Cardiac muscle cell (in vitro differentiated cells and primary cell): ENCODE data around the gene DHRS1. TPM values are rescaled to one million over a fixed set of nuclear protein-coding genes. Genes with fewer than 3 reads are reported as not detected.
"Not testable (repeated sequence)": the region's sequence is repeated elsewhere in the genome, so short reads cannot be mapped to it uniquely, and the experiment has no call there.

Experiments used
- DNase-seq, 2 donors: peaks; one replicate each; pipeline versions ENCODE4 v3.0.0 to v3.0.0-alpha.2; 2010 to 2017; ENCODE audit warnings: low read depth in 1 of 2, low spot score in 1 of 2
- H3K27ac ChIP-seq: fragments of 200-600 bp; sonication (generic); 2 replicates; pipeline ENCODE4 v1.5.1; 2016
- H3K27me3 ChIP-seq: fragments of 200-600 bp; sonication (generic); 2 replicates; pipeline ENCODE4 v1.6.0; 2016; ENCODE audit warnings: control low read depth
- H3K36me3 ChIP-seq: fragments of 200-600 bp; sonication (generic); 2 replicates; pipeline ENCODE4 v1.5.1; 2016; ENCODE audit warnings: control low read depth
- H3K4me1 ChIP-seq: fragments of 200-600 bp; sonication (generic); 2 replicates; pipeline ENCODE4 v1.8.1; 2017; ENCODE audit warnings: low read depth, mild to moderate bottlenecking, mixed run types
- H3K4me3 ChIP-seq: fragments of 200-600 bp; sonication (generic); 2 replicates; pipeline ENCODE4 v1.5.1; 2016; ENCODE audit warnings: mild to moderate bottlenecking
- H3K9me3 ChIP-seq: fragments of 200-600 bp; sonication (generic); 2 replicates; pipeline ENCODE4 v1.5.1; 2017; ENCODE audit warnings: low read depth, mild to moderate bottlenecking, control low read depth
- CTCF ChIP-seq: IDR thresholded peaks from 2 replicates; pipeline ENCODE4 v1.5.1; 2012; ENCODE audit warnings: low read depth, mild to moderate bottlenecking, low read length
- polyA plus RNA-seq: library from polyadenylated mRNA; unstranded; fragments of >200 nt; fragmentation: Nextera tagmentation; extraction: Ambion mirVana; gene quantifications from 2 replicates; pipeline ENCODE4 v1.2.1, GENCODE V29; 2016
- total RNA-seq: library from RNA; depleted of rRNA; stranded (reverse); fragments of >200 nt; gene quantifications from 2 replicates; pipeline ENCODE4 v1.2.3, GENCODE V29; 2016

The DHRS1 gene
- total and polyA plus RNA-seq, 2 experiments from 2014 or later = 43.2 to 58.1 TPM

GRCh38 chr14:24330973-24331674 is 31.5 kb upstream of the DHRS1 start:
- H3K36me3 ChIP-seq = no peaks in the 10 kb centered on the region
- no peak for DNase-seq
- peaks cover 63% of the 10 kb centered on the region for H3K27me3 ChIP-seq
- no peak for TF ChIP-seq CTCF
- no peak overlapping the region for H3K4me3 ChIP-seq
- H3K27ac ChIP-seq = no peak overlapping the region
- H3K4me1 ChIP-seq = peaks cover 7% of the 10 kb centered on the region
- H3K9me3 ChIP-seq = no peaks in the 10 kb centered on the region

GRCh38 chr14:24329736-24330135 is 30.2 kb upstream of the DHRS1 start:
- TF ChIP-seq CTCF = no peak
- Histone ChIP-seq H3K27ac (no peak overlapping the region), H3K27me3 (peaks cover 49% of the 10 kb centered on the region), H3K36me3 (no peaks in the 10 kb centered on the region), H3K4me1 (peaks cover 7% of the 10 kb centered on the region), H3K4me3 (no peak overlapping the region), H3K9me3 (no peaks in the 10 kb centered on the region)
- no peak for DNase-seq

GRCh38 chr14:24329073-24329663 is 29.6 kb upstream of the DHRS1 start:
- peaks cover 7% of the 10 kb centered on the region for H3K4me1 ChIP-seq
- no peaks in the 10 kb centered on the region for H3K9me3 ChIP-seq
- TF ChIP-seq CTCF = no peak
- H3K27ac ChIP-seq = no peak overlapping the region
- no peak overlapping the region for H3K4me3 ChIP-seq
- no peaks in the 10 kb centered on the region for H3K36me3 ChIP-seq
- no peak for DNase-seq
- peaks cover 44% of the 10 kb centered on the region for H3K27me3 ChIP-seq

GRCh38 chr14:24327914-24328313 is 28.3 kb upstream of the DHRS1 start:
- DNase-seq = peak in 1 of 2 donors; percentile 36
- not testable (repeated sequence) for H3K36me3 ChIP-seq, H3K27ac ChIP-seq, H3K4me3 ChIP-seq, H3K9me3 ChIP-seq, H3K4me1 ChIP-seq
- TF ChIP-seq CTCF = peak; percentile 43
- peaks cover 31% of the 10 kb centered on the region for H3K27me3 ChIP-seq

GRCh38 chr14:24327303-24327702 is 27.7 kb upstream of the DHRS1 start:
- Histone ChIP-seq H3K36me3 (no peaks in the 10 kb centered on the region), H3K4me1 (peaks cover under 1% of the 10 kb centered on the region), H3K9me3 (no peaks in the 10 kb centered on the region), H3K27me3 (peaks cover 25% of the 10 kb centered on the region), H3K4me3 (no peak overlapping the region), H3K27ac (no peak overlapping the region)
- no peak for TF ChIP-seq CTCF
- DNase-seq = no peak
